GM18511 (cell line): ENCODE results near the gene GRB10.

Source experiments
- ATAC-seq: cut with Tn5 transposase; IDR thresholded peaks from one replicate; pipeline ENCODE4 v1.9.1; 2021; ENCODE audit warnings: mild to moderate bottlenecking, moderate library complexity; ENCODE audit not compliant: unreplicated experiment

GRB10 gene

DNA sequence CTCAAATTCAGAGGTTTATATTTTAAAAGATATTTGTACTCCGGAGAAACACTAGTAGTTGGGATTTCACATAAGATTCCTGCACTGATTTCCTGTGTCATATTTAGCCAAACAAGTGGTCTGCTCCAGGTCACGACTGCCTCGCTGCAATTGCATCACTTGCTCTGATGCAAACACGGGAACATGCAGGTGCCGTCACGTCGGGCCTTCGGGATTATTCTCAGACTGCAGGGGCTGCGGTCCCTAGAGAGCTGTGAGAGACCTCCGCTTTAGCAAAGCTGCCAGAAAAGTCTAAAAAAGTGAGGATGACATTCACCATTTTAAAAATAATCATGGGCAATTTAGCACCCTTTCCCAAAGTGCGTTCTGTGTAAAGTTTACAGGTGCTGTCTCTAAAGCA lies 124.0 kb downstream of the GRB10 start:
- ATAC-seq = no peak

DNA sequence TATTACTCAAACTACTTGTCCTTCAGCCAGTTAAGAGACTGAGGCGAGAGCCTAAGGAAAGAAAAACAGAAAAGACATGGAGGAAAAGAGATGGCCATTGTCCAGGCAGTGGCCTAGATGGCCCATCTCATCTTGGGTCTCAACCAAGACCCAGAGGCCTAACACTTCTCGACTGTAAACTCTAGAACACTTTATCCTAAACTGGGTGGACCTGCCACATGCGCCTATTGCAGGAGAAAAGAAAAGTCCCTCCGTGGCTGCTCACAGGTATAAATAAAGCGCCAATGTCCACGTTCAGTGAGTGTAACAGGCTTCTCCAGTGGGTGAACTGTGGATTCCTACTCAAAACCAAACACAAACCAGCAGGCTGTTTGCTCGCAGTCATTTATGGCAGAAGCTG lies 124.8 kb downstream of the GRB10 start:
- ATAC-seq = no peak

DNA sequence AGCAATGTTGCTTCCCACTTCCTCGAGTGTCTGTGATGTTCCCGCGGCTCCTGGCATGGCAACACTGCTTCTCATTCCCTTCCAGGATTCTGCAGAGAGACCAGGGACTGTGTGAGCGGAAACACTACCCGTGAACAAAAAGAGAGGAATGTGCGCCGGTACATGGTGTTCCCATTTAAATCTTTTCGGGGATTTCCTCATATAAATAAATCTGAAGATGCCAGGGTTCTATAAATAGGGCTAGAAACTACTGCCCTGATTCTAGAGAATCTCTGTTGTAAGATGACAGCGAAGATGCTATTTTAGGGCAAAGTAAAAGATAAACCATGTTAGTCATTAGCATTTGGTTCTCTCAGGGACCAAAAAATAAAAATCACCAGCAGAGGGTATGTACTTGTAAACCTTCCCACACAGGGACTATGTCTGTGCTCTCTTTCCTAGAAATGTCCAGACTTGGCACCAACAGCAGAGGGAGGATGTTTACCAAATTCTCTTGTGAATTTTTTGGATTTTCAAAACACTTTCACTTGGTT lies 125.3 kb downstream of the GRB10 start:
- ATAC-seq = no peak

DNA sequence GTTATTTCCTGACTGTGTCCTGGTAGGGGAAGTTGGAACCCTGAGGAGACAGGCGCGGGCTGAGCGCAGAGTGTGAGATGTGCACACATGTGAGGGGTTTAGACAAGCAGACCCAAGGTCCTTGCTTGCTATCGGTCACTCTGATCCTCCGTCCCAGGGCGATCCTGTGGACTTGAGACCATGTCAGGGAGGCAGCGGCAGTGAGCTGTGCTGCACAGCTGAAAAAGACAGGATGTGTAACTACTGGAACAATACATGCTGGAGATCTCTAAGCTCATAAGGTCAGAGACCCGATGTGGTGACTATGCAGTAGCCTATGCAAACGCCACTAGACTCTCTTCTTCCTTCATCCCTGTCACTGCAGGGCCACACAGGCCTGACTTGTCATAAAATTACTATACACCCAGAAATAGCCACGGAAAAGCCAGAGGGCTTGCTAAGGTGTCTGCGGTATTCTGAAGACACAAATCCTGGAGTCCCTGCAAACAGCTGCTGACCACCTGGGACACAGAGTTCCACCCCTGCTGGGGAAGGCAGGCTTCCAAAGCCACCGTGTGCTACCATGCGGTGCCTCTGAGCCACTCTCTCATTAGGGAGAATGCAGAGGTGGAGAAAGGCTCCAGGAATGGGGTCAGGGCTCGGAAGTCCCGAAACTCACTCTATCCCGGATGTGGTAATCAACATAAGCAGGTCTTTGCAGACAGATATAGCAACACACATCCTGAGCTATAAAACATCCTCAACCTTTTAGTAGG lies 126.4 kb downstream of the GRB10 start:
- ATAC-seq = no peak

DNA sequence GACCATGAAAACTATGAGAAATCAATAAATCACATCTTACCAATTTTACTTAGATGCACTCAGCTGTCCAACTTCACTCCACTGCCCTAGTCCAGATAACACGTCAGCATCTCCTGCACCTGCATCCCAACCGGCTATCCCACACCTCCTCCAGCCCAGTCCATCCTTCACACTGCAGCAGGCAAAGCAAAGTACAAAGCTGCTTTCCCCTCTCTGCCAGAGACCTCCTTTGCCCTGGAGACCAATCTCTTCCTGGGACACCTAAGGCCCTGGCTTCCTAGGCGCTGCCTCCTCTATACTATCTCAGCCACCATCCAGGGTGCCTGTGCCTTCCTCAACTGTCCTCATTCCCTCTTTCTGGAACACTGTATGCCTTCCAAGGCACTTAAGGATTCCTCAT lies 127.2 kb downstream of the GRB10 start:
- no peak for ATAC-seq

GRCh38 chr7:50655020-50655419 lies 127.7 kb downstream of the GRB10 start:
- no peak for ATAC-seq

GRCh38 chr7:50653981-50654425 lies 128.7 kb downstream of the GRB10 start:
- no peak for ATAC-seq

DNA sequence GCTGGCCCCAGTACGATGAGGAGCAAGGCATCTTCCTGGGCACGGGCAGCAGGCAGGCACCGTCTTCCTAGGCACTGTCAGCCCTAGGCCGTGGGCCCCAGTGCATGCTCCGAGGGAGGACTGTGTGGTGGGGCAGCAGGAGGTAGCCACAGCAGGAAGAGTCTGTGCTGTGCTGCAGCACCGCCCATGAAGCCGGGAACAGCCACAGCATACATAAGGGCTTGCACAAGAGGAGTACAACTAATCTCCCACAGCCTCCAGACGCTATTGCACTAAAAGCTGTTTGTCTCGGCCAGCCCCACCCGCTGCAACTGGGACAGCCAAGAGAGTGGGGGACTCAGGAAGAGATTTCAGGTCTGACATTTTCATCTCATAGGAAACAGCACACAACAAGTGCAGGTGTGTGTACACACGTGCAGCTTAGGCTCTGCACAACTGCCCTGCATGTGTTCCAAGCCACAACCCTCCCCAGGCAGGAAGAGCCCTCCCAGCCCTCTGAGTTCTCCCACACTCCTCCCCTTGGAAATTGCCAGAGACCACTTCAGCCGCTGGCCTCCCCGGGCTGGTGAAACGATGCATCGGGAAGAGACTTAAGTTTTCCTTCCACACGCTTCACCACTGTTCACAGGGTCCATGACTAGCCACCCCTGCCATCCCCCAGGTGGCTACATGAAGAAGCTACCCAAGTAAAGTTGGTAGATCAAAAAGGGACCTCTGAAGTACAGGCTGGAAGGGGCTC lies 129.4 kb downstream of the GRB10 start:
- ATAC-seq = no peak

DNA sequence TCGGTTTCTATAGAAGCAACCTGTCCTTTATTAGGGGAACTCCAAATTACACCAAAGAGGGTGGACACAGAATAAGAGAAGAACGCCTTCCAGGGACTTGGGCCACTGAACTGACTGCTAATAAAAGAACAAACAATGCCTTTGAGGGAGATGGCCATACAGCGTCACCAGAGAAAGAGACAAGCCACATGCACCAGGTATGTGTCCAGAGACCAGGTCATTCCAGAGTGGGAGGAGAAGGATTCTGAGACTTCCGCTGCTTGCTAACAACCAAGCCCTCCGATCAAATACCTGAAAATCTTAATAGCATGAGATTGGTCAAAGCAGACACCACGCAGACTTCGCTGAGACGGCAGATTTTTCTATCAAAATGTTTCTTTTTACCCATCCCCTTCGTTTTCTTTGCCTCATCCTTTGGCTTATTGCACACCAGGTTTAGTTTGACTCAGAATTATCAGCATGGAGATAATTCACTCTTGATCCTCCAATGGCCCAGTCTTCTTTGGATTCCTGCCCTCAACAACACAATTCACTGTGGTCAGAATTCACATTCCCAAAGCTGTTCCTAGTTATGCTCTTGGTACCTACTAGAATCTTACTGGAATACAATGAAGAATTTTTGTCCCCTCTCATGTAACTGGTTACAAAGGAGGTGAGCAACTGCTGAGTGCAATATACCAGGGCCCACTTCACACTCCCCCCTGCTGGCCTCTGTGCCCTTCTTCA lies 130.1 kb downstream of the GRB10 start:
- no peak for ATAC-seq

DNA sequence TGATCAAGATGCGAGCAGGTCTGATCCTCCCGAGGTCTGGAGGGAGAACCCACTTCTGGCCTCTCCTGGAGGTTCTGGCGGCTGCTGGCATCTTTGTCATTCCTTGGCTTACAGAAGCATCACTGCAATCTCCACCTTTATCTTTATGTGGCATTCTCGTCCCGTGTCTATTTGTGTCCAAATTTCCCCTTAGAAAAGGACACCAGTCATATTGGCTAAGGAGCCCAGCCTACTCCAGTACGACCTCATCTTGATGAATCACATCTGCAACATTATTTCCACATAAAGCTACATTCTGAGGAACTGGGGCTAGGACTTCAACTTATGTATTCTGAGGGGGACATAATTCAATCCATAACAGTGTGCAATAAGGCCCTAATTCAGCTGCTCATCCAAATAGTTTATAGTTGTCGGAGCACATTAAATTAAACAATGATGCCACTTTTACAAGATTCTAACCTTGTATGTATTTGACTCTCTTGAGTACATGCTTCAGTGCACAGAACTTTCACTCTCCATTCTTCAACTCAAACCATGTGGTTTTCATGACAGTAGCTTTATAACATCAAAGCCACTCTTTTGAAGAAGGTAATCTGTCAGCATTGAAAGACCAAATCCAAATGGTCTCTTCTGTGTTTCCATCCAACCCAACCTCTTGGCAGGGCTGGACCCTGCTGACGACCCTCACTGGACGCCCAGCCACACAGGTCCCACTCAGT lies 131.3 kb downstream of the GRB10 start:
- ATAC-seq = peak; percentile 84

DNA sequence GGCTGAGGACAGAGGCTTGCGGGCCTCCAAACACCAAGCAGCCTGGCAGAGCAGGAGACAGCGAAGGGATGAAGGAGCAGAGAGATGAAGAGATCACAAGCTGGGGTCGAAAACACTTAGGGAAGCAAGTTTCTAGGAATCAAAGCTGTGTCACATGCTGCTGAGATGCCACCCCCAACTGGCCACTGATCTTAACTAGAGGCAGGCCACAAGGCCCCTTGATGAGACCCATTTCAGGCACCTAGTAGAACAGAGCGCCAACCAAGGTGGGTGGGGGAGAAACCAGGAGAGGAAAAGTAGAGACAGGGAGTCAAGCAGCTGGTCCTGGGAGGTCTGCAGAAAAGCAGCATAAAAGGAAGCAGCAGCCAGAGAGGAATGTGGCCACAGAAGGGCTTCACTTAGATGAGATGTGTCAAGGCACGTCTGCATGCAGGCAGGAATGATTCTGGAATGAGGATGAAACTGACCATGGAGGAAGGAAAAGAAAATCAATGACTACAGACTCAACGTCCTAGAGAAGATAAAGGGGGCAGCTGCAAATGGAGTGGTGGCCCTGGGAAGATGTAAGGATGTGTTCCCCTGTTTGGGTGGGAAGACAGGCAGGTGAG lies 132.5 kb downstream of the GRB10 start:
- no peak for ATAC-seq

GRCh38 chr7:50649259-50649885 lies 133.3 kb downstream of the GRB10 start:
- ATAC-seq = no peak

DNA sequence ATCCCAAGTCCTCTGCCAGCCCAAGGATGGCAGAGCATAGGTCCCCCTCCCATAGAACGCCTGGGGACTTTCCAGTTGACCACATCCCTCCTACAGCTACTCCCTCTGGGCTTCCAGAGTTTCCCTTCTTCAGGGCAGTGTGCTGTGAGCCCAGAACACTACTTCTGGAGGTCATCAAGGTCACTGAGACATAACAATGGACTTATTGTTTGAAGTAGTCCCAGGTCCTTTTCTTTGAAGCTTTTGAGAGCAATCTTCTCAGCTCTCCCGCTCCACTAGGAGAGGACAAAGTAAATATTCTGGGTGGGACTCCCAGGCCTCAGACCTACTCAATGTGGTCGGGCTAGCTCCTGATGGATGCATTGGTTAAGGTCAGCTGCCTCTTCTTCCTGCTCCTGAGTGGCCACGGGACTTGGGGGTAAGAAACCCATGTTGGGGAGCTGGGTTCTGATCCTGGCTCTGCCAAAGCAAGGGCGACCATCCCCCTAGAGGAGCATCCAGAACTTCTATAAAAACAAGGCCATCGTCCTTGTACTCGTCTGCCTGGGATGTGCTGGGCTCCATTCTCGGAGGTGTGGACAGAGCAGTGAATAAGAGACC lies 134.0 kb downstream of the GRB10 start:
- no peak for ATAC-seq

GRCh38 chr7:50648076-50648475 lies 134.6 kb downstream of the GRB10 start:
- no peak for ATAC-seq

GRCh38 chr7:50647286-50647980 lies 135.3 kb downstream of the GRB10 start:
- ATAC-seq = no peak

DNA sequence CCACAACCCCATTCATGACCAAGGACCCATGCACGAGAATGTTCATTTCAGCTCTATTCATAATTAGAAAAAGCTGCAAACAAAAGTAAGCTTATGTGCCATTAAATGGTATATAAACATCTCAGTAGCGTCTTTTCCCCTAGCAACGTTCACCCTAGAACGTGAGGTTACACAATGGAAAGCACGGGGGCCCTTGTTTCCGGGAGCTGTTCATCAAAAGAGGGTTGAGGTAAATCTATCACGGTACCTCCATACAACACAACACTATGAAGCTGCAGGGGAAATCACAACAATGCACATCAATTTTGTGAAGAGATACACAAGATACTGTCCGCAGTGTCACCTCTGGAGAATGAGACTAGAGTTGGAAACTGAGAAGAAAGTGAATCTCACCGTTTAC lies 136.6 kb downstream of the GRB10 start:
- ATAC-seq = no peak

- ATAC-seq = no peak
Observed at GRCh38 chr7:50645186-50645585, 137.5 kb downstream of the GRB10 start.

GRCh38 chr7:50644586-50644985 lies 138.1 kb downstream of the GRB10 start:
- ATAC-seq = no peak

DNA sequence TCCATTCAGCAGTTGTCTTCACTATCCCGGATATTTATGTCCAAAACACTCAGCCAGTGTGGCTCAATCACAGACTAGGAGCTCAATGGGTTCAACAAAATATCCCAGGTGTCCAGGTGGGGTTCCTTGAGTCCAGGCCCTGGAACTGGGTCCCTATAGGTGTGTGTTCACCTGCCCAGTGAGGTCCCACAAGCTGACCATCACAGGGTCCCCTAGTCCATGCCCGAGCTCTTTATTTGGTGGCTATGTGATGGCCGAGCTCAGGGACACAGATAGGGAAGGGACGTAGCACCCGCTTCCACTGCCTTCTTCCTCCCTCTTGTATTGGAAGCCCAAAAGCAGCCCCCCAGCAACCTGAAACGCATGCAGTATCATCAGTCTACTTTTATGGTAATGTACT lies 138.6 kb downstream of the GRB10 start:
- no peak for ATAC-seq
